HepG2 (cell line): Measurements from ENCODE around the gene KHK. TPM values are rescaled to one million over a fixed set of nuclear protein-coding genes. Genes with fewer than 3 reads are reported as not detected.
A peak's percentile ranks its signal among the peaks of the same experiment; 100 is the strongest.

ENCODE experiments used
- DPF2 ChIP-seq: sonication (generic); formaldehyde crosslinking; IDR thresholded peaks from 2 replicates; pipeline ENCODE4 v1.4.0; 2020; ENCODE audit warnings: mild to moderate bottlenecking, low read depth, missing genetic modification reagents, borderline replicate concordance
- EEA1 ChIP-seq: sonication (generic); formaldehyde crosslinking; IDR thresholded peaks from 2 replicates; pipeline ENCODE4 v1.5.1; 2020; ENCODE audit warnings: mild to moderate bottlenecking, missing genetic modification reagents, borderline replicate concordance
- ETV5 ChIP-seq: IDR thresholded peaks from 2 replicates; pipeline ENCODE4 v1.6.1; 2018; ENCODE audit warnings: missing biosample characterization, missing genetic modification reagents, inconsistent platforms, borderline replicate concordance
- FOXJ3 ChIP-seq: sonication (generic); formaldehyde crosslinking; IDR thresholded peaks from 2 replicates; pipeline ENCODE4 v1.4.0; 2020; ENCODE audit warnings: missing genetic modification reagents, mild to moderate bottlenecking, borderline replicate concordance
- ISX ChIP-seq: sonication (generic); formaldehyde crosslinking; conservative IDR thresholded peaks from 2 replicates; pipeline ENCODE4 v1.5.0; 2020; ENCODE audit warnings: missing genetic modification reagents
- KDM6A ChIP-seq: IDR thresholded peaks from 2 replicates; pipeline ENCODE4 v1.6.1; 2016; ENCODE audit warnings: low read depth
- KLF15 ChIP-seq: sonication (generic); formaldehyde crosslinking; IDR thresholded peaks from 2 replicates; pipeline ENCODE4 v1.8.1; 2023; ENCODE audit warnings: borderline replicate concordance, mild to moderate bottlenecking, inconsistent platforms, missing genetic modification reagents, mixed read lengths
- NBN ChIP-seq: fragments of 450-650 bp; conservative IDR thresholded peaks from 2 replicates; pipeline ENCODE4 v1.6.1; 2017
- PITX1 ChIP-seq: sonication (generic); formaldehyde crosslinking; IDR thresholded peaks from 2 replicates; pipeline ENCODE4 v1.5.1; 2020; ENCODE audit warnings: mild to moderate bottlenecking, missing genetic modification reagents
- POLR2A ChIP-seq, 2 experiments: IDR thresholded peaks; 2 replicates each; pipeline ENCODE4 v1.6.1; 2011; ENCODE audit warnings: low read depth in 2 of 2, low read length in 2 of 2, mild to moderate bottlenecking in 1 of 2, moderate library complexity in 1 of 2; ENCODE audit not compliant: insufficient read depth in 1 of 2
- RELA ChIP-seq: sonication (generic); formaldehyde crosslinking; IDR thresholded peaks from 2 replicates; pipeline ENCODE4 v1.4.0; 2020; ENCODE audit warnings: missing genetic modification reagents
- RFX3 ChIP-seq: IDR thresholded peaks from 2 replicates; pipeline ENCODE4 v1.6.1; 2016; ENCODE audit warnings: missing biosample characterization, missing genetic modification reagents
- SKI ChIP-seq: fragments of 450-650 bp; IDR thresholded peaks from one replicate; pipeline ENCODE4 v1.6.1; 2018; ENCODE audit warnings: mild to moderate bottlenecking; ENCODE audit not compliant: partially characterized antibody
- SRSF4 ChIP-seq: fragments of 200-400 bp; formaldehyde crosslinking; IDR thresholded peaks from one replicate; pipeline ENCODE4 v1.6.1; 2018; ENCODE audit warnings: mild to moderate bottlenecking, low read depth, low read length, moderate library complexity; ENCODE audit not compliant: poor library complexity, severe bottlenecking
- TRIM24 ChIP-seq: sonication (generic); formaldehyde crosslinking; IDR thresholded peaks from 2 replicates; pipeline ENCODE4 v1.8.0; 2022; ENCODE audit warnings: mild to moderate bottlenecking, missing genetic modification reagents
- ZBTB21 ChIP-seq: sonication (generic); formaldehyde crosslinking; IDR thresholded peaks from 2 replicates; pipeline ENCODE4 v1.4.0; 2020; ENCODE audit warnings: missing genetic modification reagents
- ZNF207 ChIP-seq: fragments of 450-650 bp; IDR thresholded peaks from 2 replicates; pipeline ENCODE4 v1.6.1; 2016; ENCODE audit warnings: antibody characterized with exemption, borderline replicate concordance
- ZNF234 ChIP-seq: sonication (generic); formaldehyde crosslinking; conservative IDR thresholded peaks from 2 replicates; pipeline ENCODE4 v1.5.1; 2020; ENCODE audit warnings: mild to moderate bottlenecking, missing genetic modification reagents
- ZNF354B ChIP-seq: sonication (generic); formaldehyde crosslinking; IDR thresholded peaks from 2 replicates; pipeline ENCODE4 v1.8.0; 2022; ENCODE audit warnings: mild to moderate bottlenecking, missing genetic modification reagents
- ZNF432 ChIP-seq: sonication (generic); formaldehyde crosslinking; IDR thresholded peaks from 2 replicates; pipeline ENCODE4 v1.5.0; 2020; ENCODE audit warnings: missing genetic modification reagents, mild to moderate bottlenecking, borderline replicate concordance
- ZNF75D ChIP-seq: sonication (generic); formaldehyde crosslinking; IDR thresholded peaks from 2 replicates; pipeline ENCODE4 v1.8.1; 2023; ENCODE audit warnings: missing genetic modification reagents, mild to moderate bottlenecking, borderline replicate concordance
- ZNF891 ChIP-seq: sonication (generic); formaldehyde crosslinking; IDR thresholded peaks from 2 replicates; pipeline ENCODE4 v1.5.0; 2020; ENCODE audit warnings: mild to moderate bottlenecking, missing genetic modification reagents
- ZSCAN25 ChIP-seq: sonication (generic); formaldehyde crosslinking; IDR thresholded peaks from 2 replicates; pipeline ENCODE4 v1.8.0; 2022; ENCODE audit warnings: mild to moderate bottlenecking, missing genetic modification reagents
- ZSCAN31 ChIP-seq: sonication (generic); formaldehyde crosslinking; IDR thresholded peaks from 2 replicates; pipeline ENCODE4 v1.5.0; 2020; ENCODE audit warnings: low read depth, mild to moderate bottlenecking, missing genetic modification reagents
- polyA plus RNA-seq, 8 experiments: library from polyadenylated mRNA; depleted of rRNA in 3 of 8; stranded (reverse) in 7 of 8; unstranded in 1 of 8; fragments of >200 nt; fragmentation: Illumina TruSeq in 4 of 8; extraction: Trizol in 4 of 8; gene quantifications; 2 replicates each; pipeline versions ENCODE4 v1.2.1 to v1.2.3, GENCODE V29; 2011 to 2016; ENCODE audit warnings: low read depth in 4 of 8, missing spikeins in 1 of 8, mixed read lengths in 1 of 8; ENCODE audit not compliant: insufficient read depth in 1 of 8
- total RNA-seq, 5 experiments: library from RNA; depleted of rRNA; stranded (reverse); fragments of >200 nt; fragmentation: Illumina TruSeq; extraction: Trizol; gene quantifications; 2 replicates each; pipeline ENCODE4 v1.2.3, GENCODE V29; 2016; ENCODE audit warnings: low read depth in 1 of 5
- TF ChIP-seq, protein P1 (sequence below): sonication (generic); formaldehyde crosslinking; IDR thresholded peaks from 2 replicates; pipeline ENCODE4 v1.5.1; 2020; ENCODE audit warnings: missing genetic modification reagents, mild to moderate bottlenecking, borderline replicate concordance
- TF ChIP-seq, protein P2 (sequence below): sonication (generic); formaldehyde crosslinking; IDR thresholded peaks from 2 replicates; pipeline ENCODE4 v1.4.0; 2020; ENCODE audit warnings: missing genetic modification reagents, mild to moderate bottlenecking, borderline replicate concordance

The KHK gene
- total and polyA plus RNA-seq, 2 of the 13 experiments (the other 11 are each of a cell fraction or from before 2014, with no cell fraction given), result 40.9 to 99.2 TPM

DNA sequence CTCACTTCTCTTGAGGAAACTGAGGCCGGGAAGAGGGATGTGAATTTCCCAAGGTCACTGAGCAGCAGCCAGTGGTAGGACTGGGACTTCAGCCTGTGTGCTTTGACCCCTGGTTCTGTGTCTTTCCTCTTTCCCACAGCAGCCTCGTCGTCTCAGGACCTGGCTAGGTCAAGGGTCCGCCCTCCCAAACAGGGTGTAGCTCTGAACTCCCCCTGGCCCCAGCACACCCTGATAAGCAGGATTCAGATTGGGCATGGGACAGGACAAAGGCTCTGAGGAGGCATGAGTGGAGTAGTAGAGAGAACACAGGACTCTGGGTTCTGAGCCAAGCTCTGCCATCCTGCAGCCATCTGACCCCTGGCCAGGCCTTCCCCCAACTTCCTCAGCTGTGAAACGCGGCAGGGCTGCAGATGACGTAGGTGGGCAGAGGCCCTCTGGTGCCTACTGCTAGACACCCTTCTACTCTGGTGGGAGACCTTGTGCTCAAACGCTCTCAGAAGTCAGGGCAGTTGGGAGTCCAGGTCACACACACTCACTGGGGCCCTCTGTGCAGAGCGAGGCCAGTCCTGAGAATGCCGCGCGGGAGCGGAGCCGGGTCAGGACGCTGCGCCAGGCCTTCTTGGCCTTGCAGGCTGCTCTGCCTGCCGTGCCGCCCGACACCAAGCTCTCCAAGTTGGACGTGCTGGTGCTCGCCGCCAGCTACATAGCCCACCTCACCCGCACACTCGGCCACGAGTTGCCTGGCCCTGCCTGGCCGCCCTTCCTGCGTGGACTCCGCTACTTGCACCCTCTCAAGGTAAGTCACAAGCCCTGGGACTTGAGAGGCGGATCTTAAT is 63.2 kb downstream of the KHK start (continued):
- TF ChIP-seq, protein P1, sequence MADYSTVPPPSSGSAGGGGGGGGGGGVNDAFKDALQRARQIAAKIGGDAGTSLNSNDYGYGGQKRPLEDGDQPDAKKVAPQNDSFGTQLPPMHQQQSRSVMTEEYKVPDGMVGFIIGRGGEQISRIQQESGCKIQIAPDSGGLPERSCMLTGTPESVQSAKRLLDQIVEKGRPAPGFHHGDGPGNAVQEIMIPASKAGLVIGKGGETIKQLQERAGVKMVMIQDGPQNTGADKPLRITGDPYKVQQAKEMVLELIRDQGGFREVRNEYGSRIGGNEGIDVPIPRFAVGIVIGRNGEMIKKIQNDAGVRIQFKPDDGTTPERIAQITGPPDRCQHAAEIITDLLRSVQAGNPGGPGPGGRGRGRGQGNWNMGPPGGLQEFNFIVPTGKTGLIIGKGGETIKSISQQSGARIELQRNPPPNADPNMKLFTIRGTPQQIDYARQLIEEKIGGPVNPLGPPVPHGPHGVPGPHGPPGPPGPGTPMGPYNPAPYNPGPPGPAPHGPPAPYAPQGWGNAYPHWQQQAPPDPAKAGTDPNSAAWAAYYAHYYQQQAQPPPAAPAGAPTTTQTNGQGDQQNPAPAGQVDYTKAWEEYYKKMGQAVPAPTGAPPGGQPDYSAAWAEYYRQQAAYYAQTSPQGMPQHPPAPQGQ (CRISPR knock-in tag), result no peak
- no peak for TF ChIP-seq ZBTB21 (CRISPR knock-in tag)
- no peak for TF ChIP-seq KDM6A (CRISPR knock-in tag)
- 0 out of 2 replicates have a peak, but pooled peaks have one; percentile 33 for TF ChIP-seq ZNF891 (CRISPR knock-in tag)
- no peak for TF ChIP-seq ETV5 (CRISPR knock-in tag)
- TF ChIP-seq ZSCAN31 (CRISPR knock-in tag), result no peak
- TF ChIP-seq KLF15 (CRISPR knock-in tag), result no peak
- no peak for TF ChIP-seq ZNF207
- TF ChIP-seq FOXJ3, result no peak
- TF ChIP-seq RELA, result no peak
- no peak for TF ChIP-seq EEA1 (CRISPR knock-in tag)
- no peak for TF ChIP-seq ZNF75D (CRISPR knock-in tag)
- no peak for TF ChIP-seq ZNF354B (CRISPR knock-in tag)
- TF ChIP-seq PITX1, result no peak; the same call in 1 of the 2 replicates
- no peak for TF ChIP-seq ZSCAN25
- no peak for TF ChIP-seq ISX
- TF ChIP-seq POLR2A (IDR thresholded peaks at IDR 0.05; ENCODE audit: insufficient read depth in 1 of 2, low read depth in 2 of 2, low read length in 2 of 2), result no peak
- TF ChIP-seq ZNF432 (CRISPR knock-in tag), result no peak
- no peak for TF ChIP-seq RFX3 (CRISPR knock-in tag)
- TF ChIP-seq SRSF4, result no peak
- TF ChIP-seq ZNF234 (CRISPR knock-in tag), result no peak
- TF ChIP-seq TRIM24 (CRISPR knock-in tag), result no peak
- TF ChIP-seq NBN, result no peak
- TF ChIP-seq, protein P2, sequence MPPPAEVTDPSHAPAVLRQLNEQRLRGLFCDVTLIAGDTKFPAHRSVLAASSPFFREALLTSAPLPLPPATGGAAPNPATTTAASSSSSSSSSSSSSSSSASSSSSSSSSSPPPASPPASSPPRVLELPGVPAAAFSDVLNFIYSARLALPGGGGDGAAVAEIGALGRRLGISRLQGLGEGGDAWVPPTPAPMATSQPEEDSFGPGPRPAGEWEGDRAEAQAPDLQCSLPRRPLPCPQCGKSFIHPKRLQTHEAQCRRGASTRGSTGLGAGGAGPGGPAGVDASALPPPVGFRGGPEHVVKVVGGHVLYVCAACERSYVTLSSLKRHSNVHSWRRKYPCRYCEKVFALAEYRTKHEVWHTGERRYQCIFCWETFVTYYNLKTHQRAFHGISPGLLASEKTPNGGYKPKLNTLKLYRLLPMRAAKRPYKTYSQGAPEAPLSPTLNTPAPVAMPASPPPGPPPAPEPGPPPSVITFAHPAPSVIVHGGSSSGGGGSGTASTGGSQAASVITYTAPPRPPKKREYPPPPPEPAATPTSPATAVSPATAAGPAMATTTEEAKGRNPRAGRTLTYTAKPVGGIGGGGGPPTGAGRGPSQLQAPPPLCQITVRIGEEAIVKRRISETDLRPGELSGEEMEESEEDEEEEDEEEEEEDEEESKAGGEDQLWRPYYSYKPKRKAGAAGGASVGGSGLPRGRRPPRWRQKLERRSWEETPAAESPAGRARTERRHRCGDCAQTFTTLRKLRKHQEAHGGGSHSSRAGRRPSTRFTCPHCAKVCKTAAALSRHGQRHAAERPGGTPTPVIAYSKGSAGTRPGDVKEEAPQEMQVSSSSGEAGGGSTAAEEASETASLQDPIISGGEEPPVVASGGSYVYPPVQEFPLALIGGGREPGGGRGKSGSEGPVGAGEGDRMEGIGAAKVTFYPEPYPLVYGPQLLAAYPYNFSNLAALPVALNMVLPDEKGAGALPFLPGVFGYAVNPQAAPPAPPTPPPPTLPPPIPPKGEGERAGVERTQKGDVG, result peak; percentile 57; the same call in 1 of the 2 replicates
- TF ChIP-seq SKI, result no peak
- TF ChIP-seq DPF2 (CRISPR knock-in tag), result no peak
